Suprapubic skin (tissue), 4 donors: Measurements from ENCODE around the gene PTGR3.

Source experiments
- EP300 ChIP-seq: sonication (generic); formaldehyde crosslinking; IDR thresholded peaks from one replicate; pipeline ENCODE4 v1.6.1; 2017; ENCODE audit warnings: antibody characterized with exemption
- POLR2AphosphoS5 ChIP-seq, 3 donors: sonication (generic); formaldehyde crosslinking; IDR thresholded peaks; one replicate each; pipeline ENCODE4 v1.6.1; 2017; ENCODE audit warnings: antibody characterized with exemption in 3 of 3

DNA sequence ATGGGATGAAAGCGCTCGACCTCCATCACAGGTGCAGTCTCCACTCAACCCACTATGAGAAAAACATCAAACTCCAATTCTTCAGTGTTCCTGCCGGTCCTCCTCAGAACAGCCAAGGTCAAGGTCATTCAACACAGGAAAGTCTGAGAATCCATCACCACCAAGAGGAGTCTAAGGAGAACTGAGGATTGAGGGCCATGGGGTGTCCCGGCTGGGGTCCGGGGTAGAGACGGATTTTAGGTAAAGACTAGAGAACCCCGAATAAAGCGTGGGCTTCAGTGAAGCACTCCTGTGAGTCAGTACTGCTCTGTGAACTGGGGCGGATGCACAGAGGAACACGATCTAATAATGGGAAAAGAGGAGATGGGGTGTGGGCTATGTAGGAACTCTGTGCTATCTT, 41.8 kb downstream of the PTGR3 start:
- TF ChIP-seq POLR2AphosphoS5 (IDR thresholded peaks at IDR 0.05) (no peak), EP300 (no peak)
